Muscle of arm (tissue), 12 donors: ENCODE data around the gene PDK2. TPM values are rescaled to one million over a fixed set of nuclear protein-coding genes. Genes with fewer than 3 reads are reported as not detected.

Experiments
- DNase-seq: peaks from one replicate; pipeline ENCODE4 v3.0.0-alpha.2; 2013
- polyA plus RNA-seq, 12 donors: library from polyadenylated mRNA; unstranded; fragments of 120-200 nt; gene quantifications; one replicate each; pipeline ENCODE4 v1.2.1, GENCODE V29; 2013; ENCODE audit not compliant: insufficient read length in 12 of 12

Gene PDK2
- polyA plus RNA-seq, 12 donors, result 43.9 to 100 (median 57.3) TPM; not detected in 1

- no peak for DNase-seq
Measured at GRCh38 chr17:50097455-50097854, 2.3 kb downstream of the PDK2 start.

GRCh38 chr17:50097926-50098325, 2.8 kb downstream of the PDK2 start:
- no peak for DNase-seq

- no peak for DNase-seq
Measured at GRCh38 chr17:50098583-50098982, 3.4 kb downstream of the PDK2 start.

DNA sequence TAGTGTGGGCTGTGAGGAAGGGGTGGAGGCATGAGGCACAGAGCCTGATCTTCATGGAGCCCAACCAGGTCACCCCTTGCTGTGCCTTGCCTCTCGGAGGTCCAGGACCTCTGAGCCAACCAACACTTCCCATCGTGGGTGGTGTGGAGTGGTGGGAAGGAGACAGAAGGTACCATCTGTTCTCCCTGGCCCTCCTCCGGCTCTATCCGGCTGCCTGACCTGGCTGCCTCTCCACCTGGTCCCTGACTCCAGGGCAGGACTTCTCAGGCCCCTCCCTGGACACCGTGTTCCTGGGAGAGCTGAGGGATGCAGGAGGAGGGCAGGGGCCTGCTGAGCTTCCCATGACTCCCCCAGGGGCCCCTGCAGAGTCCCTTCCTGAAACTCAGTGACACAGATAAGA, 3.9 kb downstream of the PDK2 start:
- no peak for DNase-seq

- no peak for DNase-seq
Measured at GRCh38 chr17:50100480-50100883, 5.3 kb downstream of the PDK2 start.

GRCh38 chr17:50100921-50101345, 5.8 kb downstream of the PDK2 start:
- no peak for DNase-seq

- no peak for DNase-seq
Measured at GRCh38 chr17:50101346-50102163, 6.4 kb downstream of the PDK2 start.

DNA sequence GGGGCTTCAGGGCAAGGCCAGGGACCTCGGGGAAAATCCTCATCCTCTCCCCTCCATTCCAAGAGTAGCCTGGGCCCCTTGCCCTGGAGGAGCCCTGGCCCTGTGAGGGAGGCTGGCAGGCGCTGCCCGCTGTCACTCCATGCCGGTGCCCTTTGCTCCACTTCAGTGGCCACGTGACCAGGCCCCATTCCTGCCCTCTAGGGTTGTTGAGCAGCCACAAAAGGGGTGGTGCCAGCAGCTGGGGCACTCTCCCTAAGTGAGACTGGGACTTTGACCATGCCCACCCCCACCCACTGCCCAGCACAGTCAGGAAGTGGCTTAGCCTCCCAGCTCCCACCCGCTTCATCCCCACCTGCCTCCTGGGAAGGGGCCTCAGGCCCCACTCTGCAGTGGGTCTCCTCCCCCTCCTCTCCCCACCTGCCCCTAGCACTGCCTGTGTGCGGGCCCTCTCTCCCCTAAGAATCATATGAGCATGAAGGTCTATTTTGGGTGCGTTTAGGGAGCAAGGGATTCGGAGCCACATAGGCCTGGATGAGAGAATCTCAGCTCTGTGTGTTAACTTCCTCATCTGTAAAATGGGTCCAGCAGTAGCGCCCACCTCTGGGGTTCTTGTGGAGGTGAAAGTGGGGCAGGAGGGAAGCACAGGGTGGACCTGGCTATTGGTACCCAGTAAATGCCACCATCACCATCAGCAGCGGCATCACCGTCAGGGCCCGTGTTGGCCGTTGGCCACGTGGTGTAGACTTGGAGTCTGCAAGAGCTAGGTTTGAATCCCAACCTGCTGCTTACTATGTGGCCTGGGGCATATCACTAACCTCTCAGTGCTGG, 7.2 kb downstream of the PDK2 start:
- DNase-seq, result no peak

DNA sequence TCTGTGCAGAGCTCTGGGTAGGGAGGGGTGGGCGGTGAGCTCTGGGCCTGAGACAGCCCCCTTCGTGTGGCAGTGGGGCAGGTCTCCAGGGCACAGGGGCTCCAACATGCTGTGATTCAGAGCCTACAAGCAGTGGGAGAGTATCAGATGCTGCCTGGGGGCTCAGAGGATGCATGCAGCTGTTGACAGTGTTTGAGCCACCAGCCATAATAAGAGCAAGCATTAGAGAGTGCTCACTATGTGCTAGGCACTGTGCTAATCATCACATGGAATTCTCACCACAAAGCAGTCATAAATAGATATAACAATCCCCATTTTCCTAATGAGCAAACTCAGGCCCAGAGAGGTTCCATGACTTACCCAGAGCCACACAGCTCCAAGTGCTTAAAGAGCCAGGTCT, 8.1 kb downstream of the PDK2 start:
- no peak for DNase-seq

DNA sequence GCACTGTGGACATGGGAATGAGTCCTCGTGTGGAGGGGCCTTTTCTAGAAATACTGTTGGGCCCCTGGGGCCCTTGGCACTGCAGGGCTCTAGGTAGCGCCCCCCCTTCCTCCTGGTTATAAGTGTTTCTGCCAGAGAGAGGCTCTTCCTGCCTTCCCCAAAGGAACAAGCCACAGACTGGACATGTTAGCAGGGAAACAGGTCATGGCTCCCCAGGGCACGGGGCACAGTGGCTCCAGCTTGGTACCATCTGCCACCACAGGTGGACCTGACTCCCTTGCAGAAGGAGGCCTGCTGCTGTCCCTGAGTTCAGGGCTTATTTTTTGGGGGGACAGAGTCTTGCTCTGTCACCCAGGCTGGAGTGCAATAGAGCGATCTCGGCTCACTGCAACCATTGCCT, 8.8 kb downstream of the PDK2 start:
- no peak for DNase-seq

DNA sequence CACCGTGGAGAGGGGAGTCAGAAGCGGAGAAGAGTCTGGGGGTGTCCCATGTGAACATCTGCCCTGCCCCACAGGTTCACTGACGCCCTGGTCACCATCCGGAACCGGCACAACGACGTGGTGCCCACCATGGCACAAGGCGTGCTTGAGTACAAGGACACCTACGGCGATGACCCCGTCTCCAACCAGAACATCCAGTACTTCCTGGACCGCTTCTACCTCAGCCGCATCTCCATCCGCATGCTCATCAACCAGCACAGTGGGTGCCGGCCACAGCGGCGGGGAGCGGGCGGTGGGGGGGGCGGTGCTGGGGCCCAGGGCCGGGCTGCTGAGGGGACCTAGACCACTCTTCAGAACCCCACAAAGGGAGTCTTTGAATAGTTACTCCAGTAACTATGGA, 10.7 kb downstream of the PDK2 start:
- DNase-seq, result no peak

GRCh38 chr17:50106393-50107131, 11.4 kb downstream of the PDK2 start:
- no peak for DNase-seq

DNA sequence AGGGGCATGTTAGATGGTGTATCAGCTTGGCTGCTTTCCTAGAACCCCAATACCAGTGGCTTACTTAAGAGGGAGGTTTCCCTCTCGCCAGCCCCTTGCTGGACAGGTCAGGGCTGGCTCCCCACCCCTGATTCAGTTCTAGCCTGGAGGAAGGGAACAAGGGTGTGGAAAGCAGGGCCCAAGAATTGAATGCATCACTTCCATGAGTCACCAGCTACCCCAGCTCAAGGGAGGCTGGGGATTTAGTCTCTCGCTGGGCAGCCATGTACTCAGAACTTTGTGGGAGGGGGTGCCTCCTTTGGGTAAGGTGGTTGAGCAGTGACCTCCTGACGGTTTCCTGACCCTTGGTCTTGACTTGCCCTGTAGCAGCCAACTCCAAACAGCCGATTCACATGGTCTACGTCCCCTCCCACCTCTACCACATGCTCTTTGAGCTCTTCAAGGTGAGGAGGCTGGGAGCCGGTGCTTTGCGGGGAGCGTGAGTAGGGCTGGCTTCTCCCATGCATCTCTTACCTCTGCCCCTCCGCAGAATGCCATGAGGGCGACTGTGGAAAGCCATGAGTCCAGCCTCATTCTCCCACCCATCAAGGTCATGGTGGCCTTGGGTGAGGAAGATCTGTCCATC, 12.8 kb downstream of the PDK2 start:
- no peak for DNase-seq

GRCh38 chr17:50108556-50108955, 13.4 kb downstream of the PDK2 start:
- no peak for DNase-seq

DNA sequence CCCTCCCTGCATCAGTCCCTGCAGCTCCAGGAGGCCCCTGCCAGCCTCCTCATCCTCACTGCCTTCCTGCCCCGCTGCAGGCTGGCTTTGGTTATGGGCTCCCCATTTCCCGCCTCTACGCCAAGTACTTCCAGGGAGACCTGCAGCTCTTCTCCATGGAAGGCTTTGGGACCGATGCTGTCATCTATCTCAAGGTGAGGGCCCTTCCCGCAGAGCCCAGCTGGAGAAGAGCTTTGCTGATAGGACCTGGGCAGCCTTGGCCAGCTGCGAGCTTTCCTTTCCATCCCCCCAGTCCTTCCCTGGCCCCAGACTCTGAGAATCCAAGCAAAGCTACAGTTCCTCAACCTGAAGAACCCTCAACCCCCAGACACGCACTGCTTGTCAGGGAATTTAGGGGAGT, 14.1 kb downstream of the PDK2 start:
- no peak for DNase-seq

- DNase-seq, result no peak
Measured at GRCh38 chr17:50109785-50110184, 14.6 kb downstream of the PDK2 start.

DNA sequence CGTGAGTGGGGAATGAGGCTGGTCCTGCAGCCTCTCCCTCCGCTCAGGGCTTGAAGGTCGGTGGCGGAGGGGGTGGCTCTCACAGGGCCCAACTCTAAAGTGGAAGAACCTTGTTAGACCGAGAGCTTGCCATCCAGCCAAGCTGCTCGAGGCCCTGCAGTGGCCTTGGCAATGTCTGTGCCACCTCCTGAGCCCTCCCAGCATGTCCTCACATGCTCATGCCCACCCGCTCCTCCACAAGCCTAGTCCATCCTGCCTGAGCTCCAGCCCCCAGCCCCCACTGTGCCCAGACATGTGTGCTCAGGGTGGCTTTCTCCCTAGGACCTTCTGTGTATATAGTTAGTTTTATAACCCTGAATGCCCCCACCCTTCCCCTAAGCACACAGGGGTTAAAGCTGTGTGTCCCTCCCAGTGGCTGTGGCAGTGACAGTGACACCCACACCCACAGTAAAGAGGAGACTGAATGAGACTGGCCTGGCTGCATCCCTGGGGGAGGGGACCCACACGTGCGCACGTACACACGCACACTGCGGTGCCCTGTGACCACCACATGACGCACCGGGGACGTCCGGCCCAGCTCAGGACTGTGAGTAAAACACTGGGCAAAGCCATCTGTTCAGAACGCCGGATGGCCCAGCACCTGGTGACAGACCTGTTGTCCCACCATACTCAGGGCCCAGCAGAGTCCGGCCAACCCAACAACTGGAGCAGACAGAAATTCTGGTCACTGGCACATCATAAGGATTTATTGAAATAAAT, 15.6 kb downstream of the PDK2 start:
- DNase-seq, result no peak

GRCh38 chr17:50111673-50112655, 16.8 kb downstream of the PDK2 start:
- no peak for DNase-seq

GRCh38 chr17:50112694-50113093, 17.5 kb downstream of the PDK2 start:
- DNase-seq, result no peak
